GM18505 (cell line): ENCODE results near the gene PSMG4.

ENCODE experiments used
- ATAC-seq: cut with Tn5 transposase; IDR thresholded peaks from one replicate; pipeline ENCODE4 v1.9.1; 2021; ENCODE audit not compliant: unreplicated experiment
- POLR2A ChIP-seq: IDR thresholded peaks from 4 replicates; pipeline ENCODE4 v1.6.1; 2011; ENCODE audit warnings: borderline replicate concordance; ENCODE audit not compliant: insufficient read depth, insufficient read length; ENCODE audit errors: extremely low read depth

Gene PSMG4

GRCh38 chr6:3288711-3289663 lies 30.2 kb downstream of the PSMG4 start:
- TF ChIP-seq POLR2A: no peak
- ATAC-seq: no peak

- no peak for ATAC-seq
- no peak for TF ChIP-seq POLR2A
Measured at GRCh38 chr6:3289664-3290055, 30.9 kb downstream of the PSMG4 start.

- ATAC-seq: no peak
Measured at GRCh38 chr6:3290149-3290930, 31.6 kb downstream of the PSMG4 start.

GRCh38 chr6:3290931-3291211 lies 32.1 kb downstream of the PSMG4 start:
- ATAC-seq: no peak
- no peak for TF ChIP-seq POLR2A

More at GRCh38 chr6:3290149-3290930, 31.6 kb downstream of the PSMG4 start:
- TF ChIP-seq POLR2A: no peak

GRCh38 chr6:3291346-3291745 lies 32.6 kb downstream of the PSMG4 start:
- TF ChIP-seq POLR2A: no peak
- no peak for ATAC-seq

- ATAC-seq: no peak
- TF ChIP-seq POLR2A: no peak
Measured at GRCh38 chr6:3291987-3292386, 33.2 kb downstream of the PSMG4 start.

GRCh38 chr6:3292431-3293197 lies 33.9 kb downstream of the PSMG4 start:
- no peak for ATAC-seq
- no peak for TF ChIP-seq POLR2A

- no peak for TF ChIP-seq POLR2A
- no peak for ATAC-seq
Measured at GRCh38 chr6:3293271-3294155, 34.8 kb downstream of the PSMG4 start.

GRCh38 chr6:3294396-3294795 lies 35.6 kb downstream of the PSMG4 start:
- no peak for ATAC-seq

GRCh38 chr6:3294921-3295871 lies 36.4 kb downstream of the PSMG4 start:
- ATAC-seq: no peak
- TF ChIP-seq POLR2A: no peak

More at GRCh38 chr6:3294396-3294795, 35.6 kb downstream of the PSMG4 start:
- no peak for TF ChIP-seq POLR2A

GRCh38 chr6:3296078-3296477 lies 37.3 kb downstream of the PSMG4 start:
- ATAC-seq: no peak
- TF ChIP-seq POLR2A: no peak

- no peak for ATAC-seq
- TF ChIP-seq POLR2A: no peak
Measured at GRCh38 chr6:3296537-3296936, 37.8 kb downstream of the PSMG4 start.

GRCh38 chr6:3297006-3297405 lies 38.3 kb downstream of the PSMG4 start:
- no peak for ATAC-seq
- TF ChIP-seq POLR2A: no peak
